GM18498 (cell line): ENCODE results near the gene ATP5F1E.
"Not testable (repeated sequence)": the region's sequence is repeated elsewhere in the genome, so short reads cannot be mapped to it uniquely, and the experiment has no call there.

Source experiments
- ATAC-seq: cut with Tn5 transposase; IDR thresholded peaks from one replicate; pipeline ENCODE4 v1.9.1; 2021; ENCODE audit warnings: mild to moderate bottlenecking, moderate library complexity; ENCODE audit not compliant: unreplicated experiment

Gene ATP5F1E

DNA sequence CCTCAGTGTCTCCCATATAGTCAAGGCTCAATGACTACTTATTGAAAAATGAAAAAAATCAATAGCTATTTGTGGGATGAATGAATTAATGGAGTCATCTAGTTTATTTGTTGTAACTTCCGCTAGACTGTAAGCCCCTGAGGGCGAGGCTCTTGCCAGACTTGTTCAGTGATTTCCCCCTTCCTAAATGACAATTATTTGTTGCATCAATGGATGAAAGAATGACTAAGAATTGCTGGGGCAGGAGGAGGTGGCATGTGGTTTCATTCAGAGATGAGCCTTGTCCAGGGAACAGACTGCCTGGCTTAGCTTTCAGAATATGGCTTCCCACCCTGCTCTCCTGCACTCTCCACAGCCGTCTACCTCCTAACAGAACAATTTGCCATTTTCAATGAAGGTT, 11.6 kb upstream of the ATP5F1E start:
- ATAC-seq = no peak

DNA sequence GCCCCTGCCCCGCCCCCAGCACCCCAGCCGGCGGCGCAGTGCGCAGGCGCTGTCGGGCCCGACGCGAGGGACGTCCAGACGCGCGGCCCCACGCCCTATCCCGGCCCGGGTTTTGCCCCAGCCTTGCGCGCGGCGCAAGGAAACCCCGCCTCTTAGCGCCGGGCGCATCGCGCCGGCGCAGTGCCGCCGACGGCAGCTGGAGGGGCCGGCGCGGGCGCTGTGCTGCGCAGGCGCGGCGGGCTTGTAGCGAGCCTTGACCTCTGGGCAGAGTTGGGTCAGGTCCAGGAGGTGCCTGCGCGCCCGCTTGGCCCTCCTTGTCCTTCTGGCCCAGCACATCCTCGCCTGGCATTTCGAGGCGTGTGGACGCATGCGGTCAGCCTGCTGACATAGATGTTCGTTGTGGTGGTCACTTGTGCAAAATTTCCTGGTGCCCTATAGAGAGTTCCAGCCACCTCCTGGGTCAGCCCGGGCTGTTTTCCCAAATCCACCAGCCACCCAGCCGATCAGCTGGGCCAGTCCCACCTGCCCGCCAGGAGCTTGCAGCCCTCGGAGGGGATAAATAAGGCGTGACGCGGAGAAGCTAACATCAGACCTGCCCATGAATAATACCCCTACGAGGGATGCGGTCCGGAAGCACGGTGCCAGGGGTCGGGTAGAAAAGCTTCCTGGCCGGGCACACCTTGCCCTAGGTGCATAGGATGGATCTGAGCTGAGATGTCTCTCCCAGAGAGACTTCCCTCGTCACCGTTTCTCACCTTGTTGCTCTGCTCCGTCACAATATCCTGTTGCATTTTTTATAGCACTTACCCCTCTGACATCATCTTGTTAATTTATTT, 10.9 kb upstream of the ATP5F1E start:
- ATAC-seq = peak; percentile 95

DNA sequence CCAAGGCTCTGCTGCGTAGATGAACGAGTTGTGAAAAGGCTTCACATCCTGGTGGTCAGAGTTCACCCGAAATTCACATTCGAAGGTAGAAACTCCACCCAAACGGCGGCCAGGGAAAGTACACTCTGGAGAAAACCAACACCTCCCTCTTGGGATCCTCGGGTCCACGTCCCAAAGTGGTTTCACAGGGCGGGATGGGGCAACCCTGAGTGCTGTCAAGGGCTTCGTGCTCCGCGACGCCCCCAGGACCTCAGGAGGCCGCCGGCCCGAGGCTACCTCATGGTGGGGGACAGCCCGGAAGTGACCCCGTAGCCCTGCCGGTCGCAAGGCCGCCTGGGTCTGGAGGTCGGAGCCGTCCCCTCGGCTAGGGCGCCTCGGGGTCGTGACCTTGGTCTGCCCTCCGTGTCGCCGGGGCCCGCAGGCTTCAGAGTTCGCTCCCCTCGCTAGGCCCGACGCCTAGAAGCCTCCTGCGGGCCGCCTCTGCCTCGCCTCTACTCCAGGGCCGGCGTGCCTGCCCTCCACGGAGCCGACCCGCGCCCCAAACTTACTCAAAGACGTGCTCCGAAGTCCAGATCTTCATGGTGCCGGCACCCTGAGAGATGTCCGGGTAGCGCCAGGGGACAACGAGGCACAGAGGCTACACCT, 10.1 kb upstream of the ATP5F1E start, which contains the start of gene PRELID3B:
PRELID3B (minus strand) TSS at position 636 of the 645 bp plus-strand sequence; CDS start at position 580, 56 bp downstream.
- peak; percentile 41 for ATAC-seq

DNA sequence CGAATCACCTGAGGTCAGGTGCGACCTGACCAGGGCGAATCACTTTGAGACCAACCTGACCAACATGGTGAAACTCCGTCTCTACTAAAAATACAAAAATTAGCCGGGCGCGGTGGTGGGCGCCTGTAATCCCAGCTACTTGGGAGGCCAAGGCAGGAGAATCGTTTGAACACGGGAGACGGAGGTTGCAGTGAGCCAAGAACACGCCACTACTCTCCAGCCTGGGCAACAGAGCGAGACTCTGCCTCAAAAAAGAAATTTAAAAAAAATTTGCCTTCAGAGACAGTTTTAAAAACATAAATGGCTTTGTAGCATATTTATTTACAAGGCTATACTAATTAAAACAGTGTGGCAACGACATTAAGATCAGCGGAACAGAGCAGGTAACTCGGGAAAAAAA, 9.4 kb upstream of the ATP5F1E start:
- not testable (repeated sequence) for ATAC-seq

DNA sequence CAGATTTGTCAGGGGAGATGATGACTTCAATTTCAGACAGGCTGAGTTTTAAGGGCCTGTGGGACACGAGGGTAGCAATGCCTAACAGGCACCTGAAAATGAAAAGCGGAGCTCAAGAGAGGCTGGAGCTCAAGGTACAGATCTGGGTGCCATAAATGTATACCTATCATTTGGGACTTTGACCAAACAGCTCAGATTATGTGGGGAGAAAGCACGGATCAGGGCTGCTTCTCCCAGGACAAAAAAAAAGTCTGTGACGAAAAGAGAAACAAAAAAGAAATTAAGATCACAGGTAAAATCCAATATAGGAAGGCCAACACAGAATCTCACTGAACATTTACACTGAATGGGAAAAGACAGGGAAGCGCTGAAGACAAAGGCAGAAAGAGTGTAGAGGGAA, 8.5 kb upstream of the ATP5F1E start:
- ATAC-seq = no peak

DNA sequence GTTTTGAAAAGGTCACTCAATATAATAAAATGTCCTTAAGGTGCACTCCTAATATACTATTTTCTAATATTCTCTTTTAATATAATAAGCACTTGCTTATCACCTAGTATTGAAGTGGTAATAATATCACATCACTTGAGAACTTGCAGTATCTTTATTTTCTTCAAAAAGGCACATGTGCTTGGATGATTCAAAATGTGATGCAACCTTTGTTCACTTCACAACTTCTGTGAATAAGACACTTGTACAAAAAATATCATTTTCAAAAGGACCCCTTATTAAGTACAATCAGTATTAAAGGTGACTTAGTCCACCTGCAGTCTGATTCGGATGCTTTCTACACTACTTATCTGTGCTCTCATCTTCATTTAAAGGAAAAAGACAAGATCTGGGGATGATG, 7.1 kb upstream of the ATP5F1E start:
- no peak for ATAC-seq

DNA sequence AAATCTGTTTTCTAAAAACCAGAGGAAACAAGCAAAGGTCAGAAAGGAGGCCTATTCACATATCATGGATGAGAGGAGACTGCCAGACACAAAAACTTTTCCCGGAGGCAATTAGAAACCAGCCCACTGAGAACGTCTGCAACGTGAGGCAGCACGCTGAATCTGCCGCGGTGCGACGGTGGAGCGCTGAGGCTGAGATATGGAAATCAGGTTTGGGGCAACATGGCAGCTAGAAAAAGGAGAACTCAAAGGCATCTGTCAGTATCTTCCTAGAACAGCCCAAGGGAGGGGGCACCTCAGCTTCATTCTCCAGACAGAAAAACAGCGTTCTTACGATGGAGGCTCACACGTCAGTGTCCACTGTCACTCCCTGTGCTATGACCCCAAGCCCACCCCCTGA, 5.3 kb upstream of the ATP5F1E start:
- no peak for ATAC-seq

DNA sequence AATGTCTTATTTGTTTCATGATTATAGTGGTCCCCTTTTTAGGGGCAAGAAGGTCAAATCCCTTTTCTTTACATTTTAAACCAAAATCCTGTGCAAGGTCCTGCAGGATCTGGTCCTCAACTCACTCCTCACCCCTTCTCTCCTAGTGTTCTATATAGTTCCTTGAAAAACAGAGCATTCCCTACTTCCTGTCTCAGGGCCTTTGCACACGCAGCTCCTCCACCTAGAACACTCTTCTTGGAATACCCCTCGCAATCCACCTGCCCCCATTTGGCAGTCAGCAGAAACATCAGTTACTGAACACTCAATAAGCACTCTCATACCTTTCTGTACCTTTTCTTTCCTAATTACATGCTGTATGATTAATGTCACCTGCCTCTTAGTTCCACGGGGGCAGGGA, 3.2 kb upstream of the ATP5F1E start:
- ATAC-seq = no peak

DNA sequence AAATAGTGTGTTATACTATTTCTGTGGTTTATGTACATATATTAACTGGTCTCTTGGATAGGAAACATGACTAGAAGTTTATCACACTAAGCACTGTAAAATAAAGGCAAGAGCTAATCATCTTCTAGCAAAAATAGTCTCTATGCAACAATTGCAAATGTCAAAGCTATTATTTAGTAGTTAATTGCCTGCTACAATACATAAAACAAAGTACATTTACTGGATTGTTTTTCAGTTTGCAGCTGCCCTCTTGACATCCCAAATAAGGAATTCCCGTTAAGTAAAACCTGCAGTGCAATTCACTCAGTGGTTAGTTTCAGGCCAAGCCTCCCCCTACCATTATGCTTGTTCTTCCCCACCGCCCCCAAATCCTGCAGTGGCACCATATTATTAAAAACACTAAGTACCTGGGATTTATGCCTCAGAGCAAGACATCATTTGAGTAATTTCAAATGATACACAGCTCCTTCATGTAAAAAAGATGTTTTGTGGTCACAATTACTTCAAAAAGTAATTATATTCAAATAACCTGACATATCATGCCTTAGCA, 1.6 kb upstream of the ATP5F1E start:
- no peak for ATAC-seq

DNA sequence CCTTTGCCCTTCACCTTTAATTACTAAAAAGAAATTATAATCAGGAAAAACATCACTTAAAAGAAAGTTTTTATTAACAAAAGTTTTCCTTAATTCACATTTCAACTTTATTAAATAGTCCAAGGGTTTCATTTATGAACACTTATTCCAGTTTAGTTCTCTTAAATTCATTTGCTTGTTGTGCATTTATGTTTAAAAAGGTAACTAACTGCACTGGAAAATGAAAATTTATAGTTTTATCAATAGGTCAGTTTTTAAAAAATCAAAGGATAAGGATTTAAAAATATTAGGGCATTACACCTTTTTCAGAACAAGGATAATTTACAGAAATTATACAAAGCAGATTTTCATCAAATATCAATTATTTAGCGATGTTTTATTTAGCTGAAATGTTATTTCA, 958 bp upstream of the ATP5F1E start:
- ATAC-seq = no peak

DNA sequence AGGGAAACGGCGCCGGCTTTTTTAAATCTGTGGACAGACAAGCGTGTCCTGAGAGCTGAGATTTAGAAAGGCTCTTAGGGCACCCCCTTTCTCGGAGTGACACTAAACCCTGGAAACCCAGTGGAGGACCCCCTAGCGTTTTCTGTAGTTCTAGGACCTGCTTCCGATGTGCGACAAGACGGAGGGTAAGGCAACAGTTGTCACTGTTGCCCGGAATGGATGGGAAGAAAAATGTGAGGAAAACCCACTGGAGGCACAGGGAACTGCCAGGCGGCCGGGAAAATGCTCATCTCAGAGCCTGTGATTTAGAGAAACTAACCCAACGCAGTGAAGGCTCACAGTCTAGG, 551 bp upstream of the ATP5F1E start:
- no peak for ATAC-seq

DNA sequence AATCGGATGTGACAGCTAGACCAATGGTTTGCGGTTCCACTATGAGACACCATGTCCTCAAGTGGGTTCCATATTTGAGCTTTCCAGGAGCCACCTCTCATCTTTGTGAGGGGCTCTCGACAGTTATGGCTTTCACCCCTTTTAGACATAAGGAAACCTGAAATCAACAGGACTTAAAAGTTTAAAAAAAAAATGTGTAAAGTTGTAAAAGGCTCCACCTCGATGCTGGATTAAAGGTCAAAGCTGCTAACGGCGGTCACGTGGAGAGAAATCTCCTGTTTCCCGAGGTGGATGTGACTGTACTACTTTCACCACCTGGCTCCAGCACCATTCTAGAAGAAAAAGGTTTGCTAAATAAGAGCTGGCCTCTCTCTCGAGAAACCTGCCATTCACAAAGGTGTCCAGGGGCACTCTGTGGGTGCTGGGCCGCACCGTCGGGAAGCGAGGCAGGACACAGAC, 542 bp downstream of the ATP5F1E start:
- no peak for ATAC-seq

DNA sequence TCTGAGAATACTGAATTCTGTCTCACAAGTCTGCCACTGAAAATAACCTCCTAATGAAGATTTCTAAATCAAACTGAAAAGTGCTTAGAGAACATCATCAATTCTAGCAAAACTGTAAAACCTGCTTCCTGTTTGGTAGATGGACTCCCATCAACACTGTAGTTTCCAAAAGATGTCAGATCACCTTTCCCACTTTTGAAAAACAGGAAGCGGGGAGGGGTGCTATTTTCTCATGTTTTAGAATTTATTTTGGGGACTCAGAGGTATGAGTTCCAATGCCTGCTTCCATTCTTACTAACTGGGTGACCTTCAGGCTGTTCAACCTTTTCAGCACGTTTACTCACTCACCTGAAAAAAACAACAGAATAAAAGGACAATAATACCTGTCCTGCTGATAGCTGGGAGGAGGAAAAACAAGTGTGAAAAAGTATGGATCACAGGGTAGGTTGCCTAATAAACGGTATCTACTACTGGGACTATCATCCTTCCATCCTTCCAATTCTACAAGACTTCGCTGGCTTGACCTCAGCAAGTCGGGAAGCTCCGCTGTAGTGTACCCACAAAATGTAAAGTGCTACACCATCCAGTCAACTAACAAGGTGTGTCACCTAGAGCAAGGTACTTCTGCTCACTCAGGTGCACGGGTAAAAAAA, 1.1 kb downstream of the ATP5F1E start:
- no peak for ATAC-seq

DNA sequence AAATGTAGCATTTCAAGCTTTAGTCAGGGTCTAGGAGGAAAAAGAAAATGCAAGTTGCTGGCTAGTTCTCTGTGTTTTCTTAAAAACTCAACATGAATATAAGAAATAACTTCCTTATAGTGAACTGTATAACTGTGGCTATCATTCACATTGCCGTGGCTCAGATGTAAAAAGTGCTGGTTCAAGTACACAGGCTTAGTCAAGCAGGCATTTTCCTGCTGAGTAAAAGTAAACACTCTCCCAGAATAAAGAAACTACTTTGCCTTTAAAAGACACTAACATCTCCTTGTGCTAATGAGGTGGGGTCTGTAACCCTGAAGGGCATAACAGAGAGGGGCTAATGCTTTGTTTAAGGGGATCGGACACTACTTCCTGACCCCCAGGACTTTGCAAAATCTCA, 3.3 kb downstream of the ATP5F1E start:
- ATAC-seq = no peak

DNA sequence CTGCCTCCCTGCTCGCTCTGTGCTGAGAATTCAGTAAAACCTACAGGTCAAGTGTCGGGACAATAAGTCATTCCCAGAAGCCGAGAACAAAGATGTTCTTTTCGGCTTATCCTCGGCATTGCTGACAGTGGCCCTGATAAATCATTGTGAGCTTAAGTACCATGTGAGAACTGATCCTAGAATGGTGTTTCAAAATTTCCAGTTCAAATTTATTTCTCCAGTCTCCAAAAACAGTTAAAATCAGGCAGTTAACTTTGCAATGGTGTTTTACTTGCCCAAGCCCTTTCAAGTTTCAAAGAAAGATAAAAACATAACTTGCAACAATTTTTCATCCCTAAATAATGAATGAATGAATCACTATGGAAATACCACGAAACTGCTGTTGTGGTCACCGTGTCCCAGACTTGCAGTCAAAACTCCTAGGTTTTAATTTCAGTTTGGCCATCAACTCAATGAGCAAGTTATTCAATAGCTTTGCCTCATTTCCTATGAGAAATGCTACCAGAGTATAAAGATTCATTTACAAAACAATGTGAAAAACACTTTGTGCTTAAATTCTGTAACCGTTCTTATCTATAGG, 4.3 kb downstream of the ATP5F1E start:
- ATAC-seq = no peak

DNA sequence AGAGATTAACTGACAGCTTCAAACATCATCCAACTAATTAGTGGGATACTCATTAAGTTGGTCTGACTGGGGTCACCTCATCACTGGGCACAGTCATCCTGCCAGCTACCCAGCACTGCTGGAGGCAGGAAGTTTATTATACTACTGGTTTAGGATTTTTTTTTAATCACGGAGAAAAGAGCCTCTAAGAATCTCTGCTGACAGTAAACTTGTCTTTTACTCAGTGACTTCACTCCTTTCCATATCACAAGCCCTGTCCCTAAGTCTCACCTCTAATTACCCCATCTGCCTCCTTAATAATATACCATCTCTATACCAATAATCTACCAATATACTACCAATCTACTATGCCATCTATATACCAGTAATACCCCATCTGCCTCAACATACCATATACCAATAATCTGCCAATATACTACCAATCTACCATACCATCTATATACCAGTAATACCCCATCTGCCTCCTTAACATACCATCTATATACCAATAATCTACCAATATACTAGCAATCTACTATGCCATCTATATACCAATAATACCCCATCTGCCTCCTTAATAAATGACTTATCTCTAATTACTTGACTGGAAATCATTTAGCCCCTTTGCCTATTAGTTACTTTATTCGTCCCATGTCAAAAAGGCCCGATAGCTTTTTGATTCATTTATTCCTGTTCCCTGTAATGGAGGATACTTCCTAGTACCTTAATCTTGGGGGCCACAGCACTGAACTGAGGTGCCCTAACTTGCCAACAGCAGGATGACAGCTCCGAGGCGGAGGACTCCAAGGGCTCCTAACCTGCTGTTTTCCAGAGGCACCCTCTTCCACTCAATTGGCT, 5.0 kb downstream of the ATP5F1E start:
- ATAC-seq = no peak

DNA sequence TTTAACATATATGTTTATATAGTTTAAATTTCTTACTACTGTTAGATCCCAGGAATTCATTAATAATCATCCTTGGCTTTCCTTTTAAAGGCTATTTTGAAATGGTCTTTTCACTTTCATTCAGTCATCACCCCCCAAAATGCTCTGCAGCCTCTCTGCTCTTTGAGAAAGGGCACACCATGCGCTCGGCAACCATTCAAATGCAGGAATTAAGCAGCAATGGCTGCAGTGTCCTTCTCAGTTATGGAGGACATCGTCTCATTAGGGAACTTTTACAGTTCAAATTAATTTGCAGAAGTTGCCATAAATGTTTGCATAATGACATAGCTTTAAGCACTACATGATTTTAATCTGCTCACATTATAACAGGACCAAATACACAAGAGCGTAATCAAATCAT, 6.6 kb downstream of the ATP5F1E start:
- ATAC-seq = no peak

DNA sequence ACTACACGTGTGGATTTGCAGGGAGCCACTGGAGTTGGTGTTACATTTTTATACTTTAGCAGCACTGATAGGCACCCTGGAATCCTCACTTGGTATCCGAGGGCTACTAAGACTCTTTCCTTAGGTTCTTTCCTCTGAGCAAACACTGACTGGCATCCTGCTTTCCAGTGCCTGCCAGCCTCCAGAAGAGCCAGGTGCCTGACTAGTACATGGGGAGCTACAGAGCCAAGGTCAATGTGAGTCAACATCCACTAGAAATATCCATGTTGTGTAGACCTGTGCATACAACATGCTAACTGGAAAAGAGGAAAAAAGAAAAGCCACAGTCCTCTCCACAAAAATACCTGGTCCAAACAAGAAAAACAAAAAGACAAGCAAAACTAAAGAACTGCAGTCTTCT, 7.0 kb downstream of the ATP5F1E start:
- ATAC-seq = no peak

DNA sequence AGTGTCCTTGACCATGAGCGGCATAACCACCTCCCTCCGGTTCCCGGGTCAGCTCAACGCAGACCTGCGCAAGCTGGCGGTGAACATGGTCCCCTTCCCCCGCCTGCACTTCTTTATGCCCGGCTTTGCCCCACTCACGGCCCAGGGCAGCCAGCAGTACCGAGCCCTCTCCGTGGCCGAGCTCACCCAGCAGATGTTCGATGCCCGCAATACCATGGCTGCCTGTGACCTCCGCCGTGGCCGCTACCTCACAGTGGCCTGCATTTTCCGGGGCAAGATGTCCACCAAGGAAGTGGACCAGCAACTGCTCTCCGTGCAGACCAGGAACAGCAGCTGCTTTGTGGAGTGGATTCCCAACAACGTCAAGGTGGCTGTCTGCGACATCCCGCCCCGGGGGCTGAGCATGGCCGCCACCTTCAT, 8.0 kb downstream of the ATP5F1E start:
- no peak for ATAC-seq

DNA sequence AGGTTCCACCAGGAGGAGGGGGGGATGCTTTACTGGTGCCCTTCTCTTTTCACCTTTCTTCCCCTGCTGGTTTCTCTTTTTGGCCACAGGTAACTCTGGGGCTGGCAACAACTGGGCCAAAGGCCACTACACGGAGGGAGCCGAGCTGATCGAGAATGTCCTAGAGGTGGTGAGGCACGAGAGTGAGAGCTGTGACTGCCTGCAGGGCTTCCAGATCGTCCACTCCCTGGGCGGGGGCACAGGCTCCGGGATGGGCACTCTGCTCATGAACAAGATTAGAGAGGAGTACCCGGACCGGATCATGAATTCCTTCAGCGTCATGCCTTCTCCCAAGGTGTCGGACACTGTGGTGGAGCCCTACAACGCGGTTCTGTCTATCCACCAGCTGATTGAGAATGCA, 8.5 kb downstream of the ATP5F1E start:
- no peak for ATAC-seq
